Brain microvascular endothelial cell (primary cell): ENCODE data around the gene DENND4A.

Experiments used
- DNase-seq: peaks from one replicate; pipeline ENCODE4 v3.0.0-alpha.2; 2020
- H3K27ac ChIP-seq: fragments of 250-450 bp; sonication (Bioruptor Pico); 2 replicates; pipeline ENCODE4 v1.5.1; 2020; ENCODE audit warnings: mild to moderate bottlenecking, moderate library complexity
- H3K27me3 ChIP-seq: fragments of 250-450 bp; sonication (Bioruptor Pico); replicated peaks from 2 replicates; pipeline ENCODE4 v1.5.1; 2020; ENCODE audit warnings: mild to moderate bottlenecking
- H3K36me3 ChIP-seq: fragments of 250-450 bp; sonication (Bioruptor Pico); replicated peaks from 2 replicates; pipeline ENCODE4 v1.5.1; 2020; ENCODE audit warnings: mild to moderate bottlenecking
- H3K4me3 ChIP-seq: 2 replicates; pipeline ENCODE4 v1.5.1; 2011; ENCODE audit warnings: low read depth, mild to moderate bottlenecking, control low read depth, low read length, moderate library complexity
- in situ Hi-C: cut with HindIII; loops from 2 replicates; pipeline ENCODE4 v1.10.0; 2017; ENCODE audit warnings: low sequenced_read_pairs, low pct_ligation_motif_present
- TF ChIP-seq, protein P1 (sequence below): IDR thresholded peaks from 2 replicates; pipeline ENCODE4 v1.5.1; 2011; ENCODE audit warnings: low read depth, mild to moderate bottlenecking, moderate library complexity, low read length, control low read depth, inconsistent platforms; ENCODE audit errors: missing control alignments

The DENND4A gene

DNA sequence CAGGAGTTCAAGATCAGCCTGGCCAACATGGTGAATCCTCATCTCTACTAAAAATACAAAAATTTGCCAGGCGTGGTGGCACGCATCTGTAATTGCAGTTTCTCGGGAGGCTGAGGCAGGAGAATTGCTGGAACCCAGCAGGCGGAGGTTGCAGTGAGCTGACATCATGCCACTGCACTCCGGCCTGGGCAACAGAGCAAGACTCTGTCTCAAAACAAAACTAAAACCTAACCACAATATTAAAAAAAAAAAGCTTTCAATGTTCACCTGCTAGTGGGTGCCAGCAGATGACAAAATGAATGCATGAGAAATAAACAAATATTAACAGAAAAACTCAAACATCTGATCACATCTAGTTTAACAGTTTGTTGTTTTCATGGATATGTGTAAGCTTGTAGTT is 161.3 kb downstream of the DENND4A start:
- Histone ChIP-seq H3K4me3 (no peak overlapping the region), H3K27me3 (no peaks in the 10 kb centered on the region), H3K27ac (no peak overlapping the region), H3K36me3 (no peaks in the 10 kb centered on the region)
- no peak for DNase-seq
- TF ChIP-seq, protein P1, sequence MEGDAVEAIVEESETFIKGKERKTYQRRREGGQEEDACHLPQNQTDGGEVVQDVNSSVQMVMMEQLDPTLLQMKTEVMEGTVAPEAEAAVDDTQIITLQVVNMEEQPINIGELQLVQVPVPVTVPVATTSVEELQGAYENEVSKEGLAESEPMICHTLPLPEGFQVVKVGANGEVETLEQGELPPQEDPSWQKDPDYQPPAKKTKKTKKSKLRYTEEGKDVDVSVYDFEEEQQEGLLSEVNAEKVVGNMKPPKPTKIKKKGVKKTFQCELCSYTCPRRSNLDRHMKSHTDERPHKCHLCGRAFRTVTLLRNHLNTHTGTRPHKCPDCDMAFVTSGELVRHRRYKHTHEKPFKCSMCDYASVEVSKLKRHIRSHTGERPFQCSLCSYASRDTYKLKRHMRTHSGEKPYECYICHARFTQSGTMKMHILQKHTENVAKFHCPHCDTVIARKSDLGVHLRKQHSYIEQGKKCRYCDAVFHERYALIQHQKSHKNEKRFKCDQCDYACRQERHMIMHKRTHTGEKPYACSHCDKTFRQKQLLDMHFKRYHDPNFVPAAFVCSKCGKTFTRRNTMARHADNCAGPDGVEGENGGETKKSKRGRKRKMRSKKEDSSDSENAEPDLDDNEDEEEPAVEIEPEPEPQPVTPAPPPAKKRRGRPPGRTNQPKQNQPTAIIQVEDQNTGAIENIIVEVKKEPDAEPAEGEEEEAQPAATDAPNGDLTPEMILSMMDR = no peak
- in situ Hi-C loops = loop anchor here (25.0 kb wide), 1 partner anchor 232 kb away; the partner anchor contains the start of gene RAB11A

DNA sequence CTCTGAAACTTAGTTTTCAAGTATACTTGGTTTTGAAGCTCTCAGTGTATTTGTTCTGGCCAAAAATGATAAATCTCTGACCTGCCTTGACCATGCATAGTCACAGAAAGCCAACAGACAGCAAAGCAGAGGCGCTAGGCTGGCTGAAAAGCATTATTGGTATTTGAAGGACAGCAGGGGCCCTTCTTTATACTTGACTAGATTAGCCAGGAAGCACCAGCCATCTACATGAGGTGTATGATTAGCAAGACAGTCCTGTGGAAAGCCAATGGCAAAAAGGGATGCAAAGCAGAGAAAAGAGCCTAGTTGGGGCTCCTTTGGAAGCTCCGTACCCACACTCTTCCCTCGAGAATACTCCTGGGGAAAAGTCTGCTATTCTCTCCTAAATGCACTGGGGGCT is 162.5 kb downstream of the DENND4A start:
- in situ Hi-C loops = loop anchor here (25.0 kb wide), 1 partner anchor 233 kb away; the partner anchor contains the start of gene RAB11A
- Histone ChIP-seq H3K27ac (no peak overlapping the region), H3K4me3 (no peak overlapping the region), H3K36me3 (no peaks in the 10 kb centered on the region), H3K27me3 (no peaks in the 10 kb centered on the region)
- DNase-seq = no peak
- TF ChIP-seq, protein P1 = no peak

DNA sequence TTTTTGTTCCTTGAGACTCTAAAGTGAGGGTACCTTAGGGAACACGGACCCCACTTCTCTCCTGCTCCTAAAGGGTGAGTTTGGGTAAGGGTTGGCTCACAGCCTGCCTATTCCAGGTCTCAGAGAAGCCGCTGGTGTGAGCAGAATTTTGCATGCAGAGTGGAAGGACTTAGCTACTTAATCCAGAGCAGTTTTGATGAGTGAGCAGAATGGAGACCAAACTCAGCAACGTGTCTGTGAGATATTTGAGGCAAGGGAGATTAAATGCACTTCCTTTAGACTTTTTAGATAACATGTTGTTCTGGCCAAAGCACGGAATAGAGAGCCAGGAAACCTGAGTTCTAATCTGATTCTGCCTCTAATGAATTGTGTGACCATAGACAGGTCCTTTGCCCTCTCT is 165.2 kb downstream of the DENND4A start:
- no peaks in the 10 kb centered on the region for H3K36me3 ChIP-seq
- DNase-seq = no peak
- in situ Hi-C loops = loop anchor here (25.0 kb wide), 1 partner anchor 235 kb away; the partner anchor contains the start of gene RAB11A
- H3K27me3 ChIP-seq = no peaks in the 10 kb centered on the region
- no peak overlapping the region for H3K4me3 ChIP-seq
- TF ChIP-seq, protein P1 = no peak
- no peak overlapping the region for H3K27ac ChIP-seq

DNA sequence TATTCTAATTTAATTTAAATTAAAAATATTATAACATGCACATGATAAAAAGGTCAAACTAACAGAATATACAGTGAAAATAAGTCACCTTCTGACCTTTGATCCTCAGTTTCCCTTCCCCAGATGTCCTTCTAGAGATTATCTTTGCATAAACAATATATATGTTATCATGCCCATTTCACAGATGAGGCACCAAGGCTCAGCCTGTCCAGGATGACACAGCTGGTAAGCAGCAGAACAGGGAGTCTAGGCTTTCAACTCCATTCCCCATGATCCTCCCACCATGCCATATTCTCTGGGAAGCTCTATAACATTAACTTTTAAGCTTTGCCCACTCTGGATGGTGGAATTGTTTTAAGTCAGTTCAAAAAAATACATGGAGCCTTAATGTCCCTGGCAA is 169.0 kb downstream of the DENND4A start:
- in situ Hi-C loops = no loop called here
- H3K36me3 ChIP-seq = no peaks in the 10 kb centered on the region
- H3K27me3 ChIP-seq = no peaks in the 10 kb centered on the region
- H3K27ac ChIP-seq = no peak overlapping the region
- TF ChIP-seq, protein P1 = no peak
- no peak overlapping the region for H3K4me3 ChIP-seq
- no peak for DNase-seq

DNA sequence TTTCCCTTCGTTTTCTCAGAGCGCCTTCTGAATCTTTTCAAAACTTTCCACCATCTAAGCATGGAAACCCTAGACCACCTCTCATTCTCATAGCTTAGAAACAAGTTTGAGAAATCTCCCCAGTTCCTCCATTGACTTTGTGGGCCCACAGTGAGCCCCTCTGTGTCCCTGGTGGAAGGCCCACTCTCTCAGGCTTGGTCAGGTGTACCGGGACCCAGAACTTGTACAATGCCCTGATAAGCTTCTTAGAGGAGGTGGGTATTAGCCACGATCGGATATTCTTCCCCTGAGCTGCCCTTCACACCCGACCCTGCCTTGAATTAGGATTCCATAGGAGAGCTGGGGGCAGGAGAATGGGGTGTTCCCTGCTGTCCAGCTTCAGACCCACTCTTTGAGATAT is 170.5 kb downstream of the DENND4A start, which contains the start of gene SLC24A1:
TSS of gene SLC24A1 (plus strand) at position 301 of the 400 bp plus-strand sequence. CDS start 2,143 bp downstream, outside the sequence.
- TF ChIP-seq, protein P1 = no peak
- in situ Hi-C loops = no loop called here
- H3K27ac ChIP-seq = no peak within 1 kb of the TSS

DNA sequence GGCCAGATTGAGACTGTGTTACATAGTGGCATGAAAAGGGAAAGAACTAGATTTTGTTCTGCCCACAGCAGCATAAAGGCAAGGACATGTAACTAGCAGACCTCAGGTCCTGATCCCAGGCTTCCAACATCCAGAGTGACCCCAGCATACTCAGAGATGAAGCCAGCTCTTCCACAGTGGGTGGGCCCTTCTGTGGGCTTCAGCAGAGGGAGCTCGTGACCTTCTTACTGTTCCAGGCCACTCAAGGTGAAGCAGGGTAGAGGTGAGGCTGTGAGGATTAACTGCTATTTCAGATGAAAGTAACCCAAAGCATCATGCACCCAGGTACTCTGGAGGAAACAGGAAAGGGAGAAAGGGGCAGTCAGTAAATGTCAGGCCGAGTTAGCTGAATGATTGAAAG is 171.3 kb downstream of the DENND4A start:
- in situ Hi-C loops = no loop called here
- Histone ChIP-seq H3K4me3 (no peak overlapping the region), H3K36me3 (no peaks in the 10 kb centered on the region), H3K27me3 (no peaks in the 10 kb centered on the region), H3K27ac (no peak overlapping the region)
- TF ChIP-seq, protein P1 = no peak
- no peak for DNase-seq

More for the DNA sequence above, 170.5 kb downstream of the DENND4A start, which contains the start of gene SLC24A1:
- Histone ChIP-seq H3K4me3 (no peak within 1 kb of the TSS), H3K27me3 (no peaks in the 10 kb centered on the region), H3K36me3 (no peaks in the 10 kb centered on the region)
- no peak for DNase-seq
